ENCODE results near the gene CDH7. TPM values are rescaled to one million over a fixed set of nuclear protein-coding genes. Genes with fewer than 3 reads are reported as not detected.

Gene CDH7
- total RNA-seq, 1 donor: not detected

GRCh38 chr18:65922103-65922502, 171.3 kb downstream of the CDH7 start:
- DNase-seq (ENCODE audit: low read depth): no peak
- TF ChIP-seq CTCF (IDR thresholded peaks at IDR 0.05; ENCODE audit: insufficient read depth, low read length): no peak
- no peak overlapping the region for H3K4me3 ChIP-seq (ENCODE audit: low read depth, low read length)

- no peak overlapping the region for H3K4me3 ChIP-seq (ENCODE audit: low read depth, low read length)
- TF ChIP-seq CTCF (IDR thresholded peaks at IDR 0.05; ENCODE audit: insufficient read depth, low read length): no peak
- no peak for DNase-seq (ENCODE audit: low read depth)
Measured at GRCh38 chr18:65924904-65925303, 174.1 kb downstream of the CDH7 start.

DNA sequence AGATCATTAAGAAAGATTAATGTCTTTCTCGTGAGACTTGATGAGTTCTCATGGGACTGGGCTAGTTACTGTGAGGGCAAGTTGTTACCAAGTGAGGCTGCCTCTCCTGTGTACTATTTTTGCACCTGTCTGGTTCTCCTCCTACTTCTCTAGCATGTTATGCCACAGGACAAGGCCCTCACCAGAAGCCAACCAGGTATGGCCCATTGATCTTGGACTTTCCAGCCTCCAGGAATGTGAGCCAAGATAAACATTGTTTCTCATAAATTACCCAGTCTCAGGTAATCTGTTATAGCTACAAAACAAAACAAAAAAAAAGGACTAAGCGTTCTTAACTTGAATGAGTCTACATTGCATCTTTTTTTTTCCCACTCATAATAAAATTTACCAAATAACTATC, 184.1 kb downstream of the CDH7 start:
- H3K4me3 ChIP-seq (ENCODE audit: low read depth, low read length): no peak overlapping the region
- DNase-seq (ENCODE audit: low read depth): no peak
- TF ChIP-seq CTCF (IDR thresholded peaks at IDR 0.05; ENCODE audit: insufficient read depth, low read length): no peak

DNA sequence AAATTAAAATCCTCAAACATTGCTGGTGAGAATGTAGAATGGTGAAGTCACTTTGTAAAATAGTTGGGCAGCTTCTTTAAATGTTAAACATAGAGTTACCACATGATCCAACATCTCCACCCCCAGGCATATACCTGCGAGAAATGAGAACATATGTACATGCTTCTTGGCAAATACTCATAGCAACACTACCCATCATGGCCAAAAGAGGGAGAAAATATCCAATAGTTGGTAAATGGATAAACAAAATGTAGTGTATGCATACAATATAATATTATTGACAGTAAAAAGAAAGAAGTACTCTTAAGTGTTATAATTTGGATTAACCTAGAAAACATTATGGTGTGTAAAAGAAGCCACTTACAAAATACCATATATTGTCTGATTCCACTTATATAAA, 185.9 kb downstream of the CDH7 start:
- H3K4me3 ChIP-seq (ENCODE audit: low read depth, low read length): no peak overlapping the region
- no peak for TF ChIP-seq CTCF (IDR thresholded peaks at IDR 0.05; ENCODE audit: insufficient read depth, low read length)
- no peak for DNase-seq (ENCODE audit: low read depth)

GRCh38 chr18:65937180-65937579, 186.4 kb downstream of the CDH7 start:
- no peak for TF ChIP-seq CTCF (IDR thresholded peaks at IDR 0.05; ENCODE audit: insufficient read depth, low read length)
- DNase-seq (ENCODE audit: low read depth): no peak
- no peak overlapping the region for H3K4me3 ChIP-seq (ENCODE audit: low read depth, low read length)

DNA sequence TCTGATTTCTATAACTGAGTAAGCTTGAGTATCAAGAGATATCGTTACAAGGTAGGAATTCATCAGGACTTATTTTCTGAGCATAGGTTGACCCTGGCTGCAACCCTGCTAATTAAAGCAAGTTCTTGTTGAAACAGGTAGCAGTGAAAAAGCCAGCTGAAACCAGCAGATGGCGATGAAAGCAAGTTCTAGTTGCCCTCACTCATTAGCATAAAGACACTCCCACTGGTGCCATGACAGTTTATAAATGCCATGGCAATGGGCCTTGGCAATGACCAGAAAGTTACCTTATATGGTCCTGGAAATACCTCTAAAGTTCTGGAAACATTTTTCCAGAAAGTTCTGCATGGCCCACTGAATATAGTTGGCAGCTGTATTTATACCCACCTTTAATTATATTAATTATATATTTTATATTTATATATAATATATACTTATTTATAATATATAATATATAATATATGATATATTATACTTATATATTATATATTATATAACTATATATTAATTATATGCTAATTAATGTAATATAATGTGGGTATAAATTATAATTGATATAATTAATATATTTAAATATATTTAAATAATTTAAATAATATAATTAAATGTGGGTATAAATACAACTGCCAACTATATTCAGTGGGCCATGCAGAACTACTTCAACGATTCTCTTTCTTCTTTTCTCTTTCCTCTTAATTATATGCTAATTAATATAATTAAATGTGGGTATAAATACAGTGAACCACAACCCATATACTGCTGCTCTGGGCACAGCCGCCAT, 188.0 kb downstream of the CDH7 start:
- no peak for DNase-seq (ENCODE audit: low read depth)
- TF ChIP-seq CTCF (IDR thresholded peaks at IDR 0.05; ENCODE audit: insufficient read depth, low read length): no peak
- H3K4me3 ChIP-seq (ENCODE audit: low read depth, low read length): no peak overlapping the region
